ENCODE measurements around the gene GABPB1.

DNA sequence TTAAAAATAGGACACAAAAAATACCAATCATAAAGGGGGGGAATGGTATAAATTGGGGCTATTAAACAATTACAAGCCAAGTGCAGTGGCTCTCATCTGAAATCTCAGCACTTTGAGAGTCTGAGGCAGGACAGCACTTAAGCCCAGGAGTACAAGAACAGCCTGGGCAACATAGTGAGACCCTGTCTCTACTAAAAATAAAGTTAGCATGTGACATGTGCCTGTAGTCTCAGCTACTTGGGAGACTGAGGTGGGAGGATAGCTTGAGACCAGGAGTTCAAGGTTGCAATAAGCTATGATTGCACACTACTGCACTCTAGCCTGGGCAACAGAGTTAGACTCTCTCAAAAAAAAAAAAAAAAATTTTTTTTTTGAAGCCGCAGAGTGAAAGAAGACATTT lies 23.8 kb upstream of the GABPB1 start:
- TF ChIP-seq POLR2A (IDR thresholded peaks at IDR 0.05) (no peak), POLR2AphosphoS5 (IDR thresholded peaks at IDR 0.05) (no peak)
- TF ChIP-seq, protein P1, sequence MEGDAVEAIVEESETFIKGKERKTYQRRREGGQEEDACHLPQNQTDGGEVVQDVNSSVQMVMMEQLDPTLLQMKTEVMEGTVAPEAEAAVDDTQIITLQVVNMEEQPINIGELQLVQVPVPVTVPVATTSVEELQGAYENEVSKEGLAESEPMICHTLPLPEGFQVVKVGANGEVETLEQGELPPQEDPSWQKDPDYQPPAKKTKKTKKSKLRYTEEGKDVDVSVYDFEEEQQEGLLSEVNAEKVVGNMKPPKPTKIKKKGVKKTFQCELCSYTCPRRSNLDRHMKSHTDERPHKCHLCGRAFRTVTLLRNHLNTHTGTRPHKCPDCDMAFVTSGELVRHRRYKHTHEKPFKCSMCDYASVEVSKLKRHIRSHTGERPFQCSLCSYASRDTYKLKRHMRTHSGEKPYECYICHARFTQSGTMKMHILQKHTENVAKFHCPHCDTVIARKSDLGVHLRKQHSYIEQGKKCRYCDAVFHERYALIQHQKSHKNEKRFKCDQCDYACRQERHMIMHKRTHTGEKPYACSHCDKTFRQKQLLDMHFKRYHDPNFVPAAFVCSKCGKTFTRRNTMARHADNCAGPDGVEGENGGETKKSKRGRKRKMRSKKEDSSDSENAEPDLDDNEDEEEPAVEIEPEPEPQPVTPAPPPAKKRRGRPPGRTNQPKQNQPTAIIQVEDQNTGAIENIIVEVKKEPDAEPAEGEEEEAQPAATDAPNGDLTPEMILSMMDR (IDR thresholded peaks at IDR 0.05): no peak

Measured in stomach (tissue), 4 donors.